ENCODE results near the gene PLCH2. TPM values are rescaled to one million over a fixed set of nuclear protein-coding genes. Genes with fewer than 3 reads are reported as not detected.
"Not testable (repeated sequence)": the region's sequence is repeated elsewhere in the genome, so short reads cannot be mapped to it uniquely, and the experiment has no call there.

Gene PLCH2
- total and polyA plus RNA-seq, 4 donors: 3.3 to 19.0 (median 12.1) TPM

- peaks cover 24% of the 10 kb centered on the region for H3K36me3 ChIP-seq (ENCODE audit: control insufficient read depth, insufficient read depth, low read length)
- H3K9me3 ChIP-seq (ENCODE audit: control insufficient read depth, insufficient read depth, low read length): no peaks in the 10 kb centered on the region
- H3K4me3 ChIP-seq (ENCODE audit: low read depth, low read length): no peak overlapping the region
- H3K27ac ChIP-seq (ENCODE audit: low read depth, low read length): no peak overlapping the region
- WGBS (ENCODE audit: insufficient coverage): 91% methylated on average over 18 of the region's 18 CpGs
- no peaks in the 10 kb centered on the region for H3K27me3 ChIP-seq (ENCODE audit: control insufficient read depth, insufficient read depth, low read length)
- DNase-seq (ENCODE audit: low read depth in 4 of 6, low spot score in 6 of 6): no peak
- peaks cover 56% of the 10 kb centered on the region for H3K4me1 ChIP-seq (ENCODE audit: control insufficient read depth, insufficient read depth, low read length)
Measured at GRCh38 chr1:2458687-2459086, 17.4 kb upstream of the PLCH2 start.

- H3K36me3 ChIP-seq (ENCODE audit: control insufficient read depth, insufficient read depth, low read length): peaks cover 20% of the 10 kb centered on the region
Measured at GRCh38 chr1:2459102-2459753, 16.9 kb upstream of the PLCH2 start.

GRCh38 chr1:2459757-2460156, 16.3 kb upstream of the PLCH2 start:
- no peaks in the 10 kb centered on the region for H3K27me3 ChIP-seq (ENCODE audit: control insufficient read depth, insufficient read depth, low read length)
- H3K4me3 ChIP-seq (ENCODE audit: low read depth, low read length): no peak overlapping the region
- peaks cover 60% of the 10 kb centered on the region for H3K4me1 ChIP-seq (ENCODE audit: control insufficient read depth, insufficient read depth, low read length)
- H3K36me3 ChIP-seq (ENCODE audit: control insufficient read depth, insufficient read depth, low read length): peaks cover 18% of the 10 kb centered on the region
- peak in 3 of 6 donors; percentile 50 to 75 (median 73) for DNase-seq (ENCODE audit: low read depth in 4 of 6, low spot score in 6 of 6)
- no peaks in the 10 kb centered on the region for H3K9me3 ChIP-seq (ENCODE audit: control insufficient read depth, insufficient read depth, low read length)
- H3K27ac ChIP-seq (ENCODE audit: low read depth, low read length): no peak overlapping the region
- WGBS (ENCODE audit: insufficient coverage): 37% methylated on average over 23 of the region's 23 CpGs

More at GRCh38 chr1:2459102-2459753, 16.9 kb upstream of the PLCH2 start:
- not testable (repeated sequence) for H3K27ac ChIP-seq (ENCODE audit: low read depth, low read length); H3K4me3 ChIP-seq (ENCODE audit: low read depth, low read length); H3K9me3 ChIP-seq (ENCODE audit: control insufficient read depth, insufficient read depth, low read length); H3K27me3 ChIP-seq (ENCODE audit: control insufficient read depth, insufficient read depth, low read length); DNase-seq (ENCODE audit: low read depth in 4 of 6, low spot score in 6 of 6)
- peaks cover 58% of the 10 kb centered on the region for H3K4me1 ChIP-seq (ENCODE audit: control insufficient read depth, insufficient read depth, low read length)
- 81% methylated on average over 16 of the region's 16 CpGs for WGBS (ENCODE audit: insufficient coverage)

DNA sequence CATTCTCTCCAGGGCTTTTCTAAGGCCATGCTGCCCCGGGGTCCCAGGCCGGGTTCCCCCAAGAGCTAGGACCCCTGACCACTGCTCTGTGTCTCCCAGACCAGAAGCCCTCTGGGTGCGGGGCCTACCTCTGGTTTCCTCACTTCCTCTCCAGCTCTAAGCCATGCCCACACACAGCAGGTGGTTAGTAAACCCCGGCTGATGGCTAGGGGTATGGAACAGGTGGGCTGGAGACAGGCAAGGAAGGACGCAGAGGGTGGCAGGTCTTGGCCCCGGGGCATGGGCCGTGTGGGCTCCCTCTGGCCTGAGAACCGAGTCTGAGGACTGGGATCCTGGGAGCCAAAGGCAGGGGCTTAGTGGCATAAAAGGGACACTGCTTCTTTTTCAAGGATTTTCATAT, 15.9 kb upstream of the PLCH2 start:
- Histone ChIP-seq H3K27ac (ENCODE audit: low read depth, low read length) (no peak overlapping the region), H3K4me3 (ENCODE audit: low read depth, low read length) (no peak overlapping the region), H3K4me1 (ENCODE audit: control insufficient read depth, insufficient read depth, low read length) (peaks cover 62% of the 10 kb centered on the region), H3K36me3 (ENCODE audit: control insufficient read depth, insufficient read depth, low read length) (peaks cover 18% of the 10 kb centered on the region), H3K9me3 (ENCODE audit: control insufficient read depth, insufficient read depth, low read length) (no peaks in the 10 kb centered on the region), H3K27me3 (ENCODE audit: control insufficient read depth, insufficient read depth, low read length) (no peaks in the 10 kb centered on the region)
- no peak for DNase-seq (ENCODE audit: low read depth in 4 of 6, low spot score in 6 of 6)
- WGBS (ENCODE audit: insufficient coverage): 70% methylated on average over 7 of the region's 8 CpGs

- no peaks in the 10 kb centered on the region for H3K9me3 ChIP-seq (ENCODE audit: control insufficient read depth, insufficient read depth, low read length)
- no peak overlapping the region for H3K4me3 ChIP-seq (ENCODE audit: low read depth, low read length)
- WGBS (ENCODE audit: insufficient coverage): 75% methylated on average over 18 of the region's 18 CpGs
- H3K36me3 ChIP-seq (ENCODE audit: control insufficient read depth, insufficient read depth, low read length): peaks cover 25% of the 10 kb centered on the region
- DNase-seq (ENCODE audit: low read depth in 4 of 6, low spot score in 6 of 6): no peak
- peaks cover 3% of the 10 kb centered on the region for H3K27me3 ChIP-seq (ENCODE audit: control insufficient read depth, insufficient read depth, low read length)
- H3K4me1 ChIP-seq (ENCODE audit: control insufficient read depth, insufficient read depth, low read length): peaks cover 63% of the 10 kb centered on the region
- no peak overlapping the region for H3K27ac ChIP-seq (ENCODE audit: low read depth, low read length)
Measured at GRCh38 chr1:2460996-2461751, 14.9 kb upstream of the PLCH2 start.

DNA sequence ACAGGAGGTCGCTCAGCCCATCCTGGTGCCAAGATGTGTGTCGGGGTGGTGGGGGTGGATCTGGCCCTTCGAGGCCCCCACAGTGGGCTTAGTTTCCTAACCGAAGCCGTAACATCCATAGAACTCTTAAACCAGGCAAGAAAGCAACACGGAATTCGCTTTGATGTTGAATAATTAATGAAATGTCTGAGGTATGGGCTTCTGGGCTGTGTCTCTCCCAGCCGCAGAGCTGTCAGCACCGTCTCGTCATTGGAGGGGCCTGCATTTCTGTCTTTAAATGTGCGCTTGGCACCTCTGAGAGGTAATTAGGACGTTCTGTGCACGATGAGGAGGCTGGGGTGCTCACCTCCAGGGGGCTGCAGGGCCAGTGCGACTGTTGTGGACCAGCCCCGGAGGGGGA, 13.3 kb upstream of the PLCH2 start:
- DNase-seq (ENCODE audit: low read depth in 4 of 6, low spot score in 6 of 6): no peak
- Histone ChIP-seq H3K9me3 (ENCODE audit: control insufficient read depth, insufficient read depth, low read length) (no peaks in the 10 kb centered on the region), H3K4me1 (ENCODE audit: control insufficient read depth, insufficient read depth, low read length) (peaks cover 77% of the 10 kb centered on the region), H3K4me3 (ENCODE audit: low read depth, low read length) (no peak overlapping the region), H3K27ac (ENCODE audit: low read depth, low read length) (no peak overlapping the region), H3K27me3 (ENCODE audit: control insufficient read depth, insufficient read depth, low read length) (peaks cover 3% of the 10 kb centered on the region), H3K36me3 (ENCODE audit: control insufficient read depth, insufficient read depth, low read length) (peaks cover 21% of the 10 kb centered on the region)
- 62% methylated on average over 15 of the region's 15 CpGs for WGBS (ENCODE audit: insufficient coverage)

- DNase-seq (ENCODE audit: low read depth in 4 of 6, low spot score in 6 of 6): no peak
- WGBS (ENCODE audit: insufficient coverage): 33% methylated on average over 17 of the region's 17 CpGs
Measured at GRCh38 chr1:2463396-2463795, 12.7 kb upstream of the PLCH2 start.

GRCh38 chr1:2465371-2466269, 10.5 kb upstream of the PLCH2 start:
- H3K36me3 ChIP-seq (ENCODE audit: control insufficient read depth, insufficient read depth, low read length): peaks cover 19% of the 10 kb centered on the region
- H3K4me3 ChIP-seq (ENCODE audit: low read depth, low read length): no peak overlapping the region
- H3K4me1 ChIP-seq (ENCODE audit: control insufficient read depth, insufficient read depth, low read length): peaks cover 88% of the 10 kb centered on the region
- peaks cover 5% of the 10 kb centered on the region for H3K27me3 ChIP-seq (ENCODE audit: control insufficient read depth, insufficient read depth, low read length)
- H3K27ac ChIP-seq (ENCODE audit: low read depth, low read length): no peak overlapping the region
- no peaks in the 10 kb centered on the region for H3K9me3 ChIP-seq (ENCODE audit: control insufficient read depth, insufficient read depth, low read length)
- 56% methylated on average over 32 of the region's 33 CpGs for WGBS (ENCODE audit: insufficient coverage)
- peak in 1 of 6 donors; percentile 47 for DNase-seq (ENCODE audit: low read depth in 4 of 6, low spot score in 6 of 6)

More at GRCh38 chr1:2463396-2463795, 12.7 kb upstream of the PLCH2 start:
- H3K4me1 ChIP-seq (ENCODE audit: control insufficient read depth, insufficient read depth, low read length): peaks cover 83% of the 10 kb centered on the region
- peaks cover 5% of the 10 kb centered on the region for H3K27me3 ChIP-seq (ENCODE audit: control insufficient read depth, insufficient read depth, low read length)
- peaks cover 19% of the 10 kb centered on the region for H3K36me3 ChIP-seq (ENCODE audit: control insufficient read depth, insufficient read depth, low read length)
- no peaks in the 10 kb centered on the region for H3K9me3 ChIP-seq (ENCODE audit: control insufficient read depth, insufficient read depth, low read length)
- no peak overlapping the region for H3K4me3 ChIP-seq (ENCODE audit: low read depth, low read length)
- no peak overlapping the region for H3K27ac ChIP-seq (ENCODE audit: low read depth, low read length)

DNA sequence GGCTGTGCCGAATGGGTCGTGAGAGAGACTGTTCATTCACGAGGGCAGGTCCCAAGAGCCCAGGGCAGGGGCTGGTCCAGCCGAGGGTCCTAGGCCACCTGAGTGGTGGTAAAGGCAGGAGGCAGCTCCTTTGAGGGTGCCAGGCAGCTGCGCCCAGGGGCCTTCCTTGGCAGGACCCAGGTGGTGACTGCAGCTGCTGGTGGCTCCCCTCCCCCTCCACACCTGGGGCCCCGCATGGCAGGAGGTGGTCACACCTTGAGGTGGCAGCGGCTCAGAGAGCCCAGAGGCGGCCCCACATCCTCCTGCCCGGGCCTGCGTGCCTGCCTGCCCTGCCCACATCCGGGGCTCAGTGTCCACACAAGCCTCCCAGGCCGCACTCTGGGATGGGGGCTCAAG, 9.8 kb upstream of the PLCH2 start:
- Histone ChIP-seq H3K9me3 (ENCODE audit: control insufficient read depth, insufficient read depth, low read length) (no peaks in the 10 kb centered on the region), H3K4me3 (ENCODE audit: low read depth, low read length) (no peak overlapping the region), H3K27ac (ENCODE audit: low read depth, low read length) (no peak overlapping the region), H3K27me3 (ENCODE audit: control insufficient read depth, insufficient read depth, low read length) (peaks cover 5% of the 10 kb centered on the region), H3K4me1 (ENCODE audit: control insufficient read depth, insufficient read depth, low read length) (peaks cover 88% of the 10 kb centered on the region), H3K36me3 (ENCODE audit: control insufficient read depth, insufficient read depth, low read length) (peaks cover 16% of the 10 kb centered on the region)
- no peak for DNase-seq (ENCODE audit: low read depth in 4 of 6, low spot score in 6 of 6)
- 50% methylated on average over 12 of the region's 12 CpGs for WGBS (ENCODE audit: insufficient coverage)
